HG03135 (cell line): ENCODE measurements around the gene TGFB3.

Experiments used
- ATAC-seq: cut with Tn5 transposase; IDR thresholded peaks from one replicate; pipeline ENCODE4 v1.9.1; 2021; ENCODE audit warnings: mild to moderate bottlenecking, moderate library complexity; ENCODE audit not compliant: unreplicated experiment

Gene TGFB3

GRCh38 chr14:75910048-75910447, 71.7 kb downstream of the TGFB3 start:
- ATAC-seq: no peak

- ATAC-seq: no peak
Observed at GRCh38 chr14:75909630-75910029, 72.2 kb downstream of the TGFB3 start.
